Activated CD4-positive, alpha-beta T cell treated with anti-CD3 and anti-CD28 coated beads, Interleukin-10, Interleukin-2, amounts not matched to agents 100 ng/mL and 50 ng/mL, durations not matched to agents 16 hours and 8 hours (primary cell): ENCODE data around the gene MAGEB6.
"Not testable (repeated sequence)": the region's sequence is repeated elsewhere in the genome, so short reads cannot be mapped to it uniquely, and the experiment has no call there.

Experiments used
- DNase-seq: peaks from one replicate; pipeline ENCODE4 v3.0.0-alpha.2; 2020

Gene MAGEB6

GRCh38 chrX:26192204-26192603, at the start of gene MAGEB6:
Gene MAGEB6, plus strand, starts transcription at chrX:26192440. Its CDS starts 1,407 bp downstream, at chrX:26193847.
- no peak for DNase-seq

GRCh38 chrX:26146024-26146423, 46.2 kb upstream of the MAGEB6 start:
- no peak for DNase-seq

- DNase-seq, result no peak
These were observed 31.9 kb upstream of the MAGEB6 start, which contains the start of gene MAGEB6B for GRCh38 chrX:26160301-26160700. Gene MAGEB6B, plus strand, starts transcription at chrX:26160601. Its CDS starts 0 bp downstream, at chrX:26160601.

- DNase-seq, result no peak
These were observed 11.3 kb downstream of the MAGEB6 start for GRCh38 chrX:26203561-26203960.

GRCh38 chrX:26204717-26205116, 12.5 kb downstream of the MAGEB6 start:
- not testable (repeated sequence) for DNase-seq

GRCh38 chrX:26208012-26208411, 15.8 kb downstream of the MAGEB6 start:
- DNase-seq, result no peak

- DNase-seq, result no peak
These were observed 23.6 kb downstream of the MAGEB6 start, which contains the start of gene MAGEB5 for GRCh38 chrX:26215869-26216268. Gene MAGEB5, plus strand, starts transcription at chrX:26216169. Its CDS starts 1,133 bp downstream, at chrX:26217302.

- no peak for DNase-seq
These were observed 27.1 kb downstream of the MAGEB6 start for GRCh38 chrX:26219351-26219750.

- no peak for DNase-seq
These were observed 41.9 kb downstream of the MAGEB6 start for GRCh38 chrX:26234177-26234576.
